MM.1S (cell line): ENCODE results near the gene L3MBTL4.
"Not testable (repeated sequence)": the region's sequence is repeated elsewhere in the genome, so short reads cannot be mapped to it uniquely, and the experiment has no call there.

Experiments
- EZH2 ChIP-seq: fragments of 300-600 bp; sonication (generic); optimal IDR thresholded peaks from 2 replicates; pipeline ENCODE3; 2017; ENCODE audit warnings: low read depth, mild to moderate bottlenecking, antibody characterized with exemption, low read length, mixed read lengths
- EZH2phosphoT487 ChIP-seq: fragments of 300-600 bp; sonication (generic); IDR thresholded peaks from 2 replicates; pipeline ENCODE4 v1.6.1; 2018; ENCODE audit warnings: antibody characterized with exemption, low read length
- TF ChIP-seq, protein P1 (sequence below): fragments of 300-600 bp; sonication (generic); IDR thresholded peaks from 2 replicates; pipeline ENCODE4 v1.5.1; 2016; ENCODE audit warnings: antibody characterized with exemption, low read length, mixed read lengths

DNA sequence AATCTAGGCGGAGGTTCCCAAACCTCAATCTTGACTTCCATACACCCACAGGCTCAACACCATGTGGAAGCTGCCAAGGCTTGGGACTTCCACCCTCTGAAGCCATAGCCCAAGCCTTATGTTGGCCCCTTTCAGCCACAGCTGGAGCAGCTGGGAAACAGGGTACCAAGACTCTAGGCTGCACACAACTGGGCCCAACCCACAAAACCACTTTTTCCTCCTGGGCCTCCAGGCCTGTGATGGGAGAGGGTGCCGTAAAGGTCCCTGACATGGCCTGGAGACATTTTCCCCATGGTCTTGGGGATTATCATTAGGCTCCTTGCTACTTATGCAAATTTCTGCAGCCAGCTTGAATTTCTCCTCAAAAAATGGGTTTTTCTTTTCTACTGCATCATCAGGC lies 279.7 kb downstream of the L3MBTL4 start:
- not testable (repeated sequence) for TF ChIP-seq EZH2, EZH2phosphoT487
- TF ChIP-seq, protein P1, sequence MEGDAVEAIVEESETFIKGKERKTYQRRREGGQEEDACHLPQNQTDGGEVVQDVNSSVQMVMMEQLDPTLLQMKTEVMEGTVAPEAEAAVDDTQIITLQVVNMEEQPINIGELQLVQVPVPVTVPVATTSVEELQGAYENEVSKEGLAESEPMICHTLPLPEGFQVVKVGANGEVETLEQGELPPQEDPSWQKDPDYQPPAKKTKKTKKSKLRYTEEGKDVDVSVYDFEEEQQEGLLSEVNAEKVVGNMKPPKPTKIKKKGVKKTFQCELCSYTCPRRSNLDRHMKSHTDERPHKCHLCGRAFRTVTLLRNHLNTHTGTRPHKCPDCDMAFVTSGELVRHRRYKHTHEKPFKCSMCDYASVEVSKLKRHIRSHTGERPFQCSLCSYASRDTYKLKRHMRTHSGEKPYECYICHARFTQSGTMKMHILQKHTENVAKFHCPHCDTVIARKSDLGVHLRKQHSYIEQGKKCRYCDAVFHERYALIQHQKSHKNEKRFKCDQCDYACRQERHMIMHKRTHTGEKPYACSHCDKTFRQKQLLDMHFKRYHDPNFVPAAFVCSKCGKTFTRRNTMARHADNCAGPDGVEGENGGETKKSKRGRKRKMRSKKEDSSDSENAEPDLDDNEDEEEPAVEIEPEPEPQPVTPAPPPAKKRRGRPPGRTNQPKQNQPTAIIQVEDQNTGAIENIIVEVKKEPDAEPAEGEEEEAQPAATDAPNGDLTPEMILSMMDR: not testable (repeated sequence)
